Cardiac septum (tissue), 1 donor: ENCODE measurements around the gene SETMAR. TPM values are rescaled to one million over a fixed set of nuclear protein-coding genes. Genes with fewer than 3 reads are reported as not detected.

ENCODE experiments used
- DNase-seq: peaks from one replicate; pipeline ENCODE4 v3.0.0-alpha.2; 2020; ENCODE audit warnings: low spot score
- intact Hi-C: fragments of 100-400 bp; cut with DNase I; formaldehyde crosslinking; loops from one replicate; pipeline ENCODE4 v1.14.0; 2022
- total RNA-seq: library from RNA; stranded (reverse); fragmentation: NEBNext Ultra II Directional; extraction: Animal tissue kit (Norgen Biotek cat#: 25700); gene quantifications from one replicate; pipeline ENCODE4 v1.2.1, GENCODE V29; 2021
- donor health status: DM: no; HTN: no; CAD: no.

SETMAR gene
- total RNA-seq, 1 donor from 2014 or later = 15.8 TPM

GRCh38 chr3:4340411-4341335 lies 37.5 kb downstream of the SETMAR start:
- intact Hi-C loops = loop anchor here (2.0 kb wide), 1 partner anchor 42 kb away; no protein-coding TSS in a partner anchor
- no peak for DNase-seq

GRCh38 chr3:4341336-4341675 lies 38.1 kb downstream of the SETMAR start:
- intact Hi-C loops = loop anchor here (2.0 kb wide), 1 partner anchor 41 kb away; no protein-coding TSS in a partner anchor

GRCh38 chr3:4343258-4343657 lies 40.1 kb downstream of the SETMAR start:
- DNase-seq = no peak
- intact Hi-C loops = no loop called here

More at GRCh38 chr3:4341336-4341675, 38.1 kb downstream of the SETMAR start:
- DNase-seq = no peak

- intact Hi-C loops = loop anchor here (1.0 to 5.0 kb wide), 4 partner anchors 127 to 283 kb away; partner anchors contain the start of gene ITPR1
- DNase-seq = no peak
Observed at GRCh38 chr3:4350789-4351163, 47.6 kb downstream of the SETMAR start.

- intact Hi-C loops = loop anchor here (1.0 to 5.0 kb wide), 4 partner anchors 126 to 282 kb away; partner anchors contain the start of gene ITPR1
- DNase-seq = no peak
Observed at GRCh38 chr3:4351164-4351855, 48.1 kb downstream of the SETMAR start.

GRCh38 chr3:4351872-4352271 lies 48.7 kb downstream of the SETMAR start:
- intact Hi-C loops = loop anchor here (1.0 to 5.0 kb wide), 4 partner anchors 125 to 281 kb away; partner anchors contain the start of gene ITPR1
- DNase-seq = no peak

GRCh38 chr3:4355401-4356219 lies 52.4 kb downstream of the SETMAR start:
- DNase-seq = no peak
- intact Hi-C loops = no loop called here

GRCh38 chr3:4356220-4356540 lies 53.0 kb downstream of the SETMAR start:
- DNase-seq = no peak
- intact Hi-C loops = no loop called here

GRCh38 chr3:4356546-4357410 lies 53.6 kb downstream of the SETMAR start:
- intact Hi-C loops = no loop called here
- DNase-seq = no peak

GRCh38 chr3:4358273-4358672 lies 55.1 kb downstream of the SETMAR start:
- DNase-seq = no peak
- intact Hi-C loops = no loop called here

GRCh38 chr3:4359805-4360502 lies 56.8 kb downstream of the SETMAR start:
- intact Hi-C loops = no loop called here
- no peak for DNase-seq

- intact Hi-C loops = no loop called here
- no peak for DNase-seq
Observed at GRCh38 chr3:4360817-4361216, 57.6 kb downstream of the SETMAR start.

GRCh38 chr3:4362523-4362922 lies 59.4 kb downstream of the SETMAR start:
- no peak for DNase-seq
- intact Hi-C loops = no loop called here

Other genes starting within 250 kb of the SETMAR start
- 10.4 TPM for gene SUMF1, start 163.9 kb downstream of the SETMAR start, total RNA-seq
- 19.5 TPM for gene ITPR1, start 190.0 kb downstream of the SETMAR start, total RNA-seq